EH (cell line): ENCODE measurements around the gene MYO1E.
"Not testable (repeated sequence)": the region's sequence is repeated elsewhere in the genome, so short reads cannot be mapped to it uniquely, and the experiment has no call there.

ENCODE experiments used
- DNase-seq: peaks from one replicate; pipeline ENCODE4 v3.0.0-alpha.2; 2015; ENCODE audit warnings: low read depth

MYO1E gene

GRCh38 chr15:59372352-59373211 lies at the start of gene MYO1E:
MYO1E (minus strand) TSS chr15:59372871; CDS start chr15:59372500, 371 bp downstream.
- peak; percentile 98 for DNase-seq

GRCh38 chr15:59420986-59421618 lies 48.4 kb upstream of the MYO1E start:
- DNase-seq, result peak; percentile 53

DNA sequence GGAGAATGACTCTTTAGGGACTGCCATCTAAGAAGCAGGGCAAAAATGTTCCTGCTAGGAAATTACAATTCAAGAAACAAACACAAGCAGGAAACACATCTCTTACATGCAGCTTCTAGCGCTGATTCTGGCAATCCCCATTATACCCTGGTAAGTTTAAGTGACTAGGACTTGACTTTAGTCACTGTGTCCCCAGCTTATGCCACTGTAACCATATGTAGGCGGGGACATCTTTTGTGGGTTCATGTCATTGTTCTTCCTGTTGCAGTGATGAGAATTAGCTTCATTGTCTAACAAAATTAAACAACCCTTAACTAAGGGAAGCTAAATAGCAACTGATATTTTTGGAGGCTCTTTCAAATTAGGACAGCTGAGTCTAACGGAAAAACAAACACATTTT lies 47.4 kb upstream of the MYO1E start:
- no peak for DNase-seq

DNA sequence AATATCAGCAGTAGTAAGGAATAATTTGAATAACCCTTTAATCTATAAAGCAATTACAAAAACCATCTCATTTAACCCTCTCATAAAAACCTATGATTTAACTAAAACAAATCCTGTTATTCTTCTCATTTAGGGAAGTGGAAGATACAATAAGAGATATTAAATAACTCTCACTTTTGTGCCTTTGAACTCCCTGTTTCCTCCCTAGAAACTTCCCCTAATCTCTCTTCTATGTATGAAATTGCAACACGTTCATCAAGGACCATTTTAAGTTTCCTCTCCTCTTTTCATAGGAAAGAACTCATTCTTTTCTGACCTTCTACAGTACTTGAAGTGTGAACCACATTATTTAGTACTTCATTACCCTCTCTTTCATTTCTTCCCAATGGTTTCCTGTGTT lies 46.5 kb upstream of the MYO1E start:
- DNase-seq, result no peak

DNA sequence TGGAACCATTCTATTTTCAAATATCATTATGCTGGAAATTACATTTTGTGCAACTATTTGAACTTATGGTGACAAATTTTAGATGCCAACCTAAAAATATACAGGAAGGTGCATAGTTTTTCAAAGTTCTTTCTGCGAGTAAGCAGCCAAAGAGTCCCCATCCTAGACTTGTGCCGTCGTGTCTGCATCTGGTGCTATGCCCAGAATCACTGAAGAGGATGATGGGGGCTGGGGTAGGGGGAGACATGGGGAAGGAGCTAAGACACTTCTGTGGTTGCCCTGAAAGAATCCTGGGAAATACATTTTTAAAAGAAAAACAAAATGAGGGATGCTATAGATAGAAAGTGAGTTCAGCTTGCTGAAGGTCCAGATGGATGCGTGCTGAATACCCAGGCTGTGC lies 44.1 kb upstream of the MYO1E start:
- no peak for DNase-seq

GRCh38 chr15:59413577-59413976 lies 40.9 kb upstream of the MYO1E start:
- DNase-seq, result no peak

DNA sequence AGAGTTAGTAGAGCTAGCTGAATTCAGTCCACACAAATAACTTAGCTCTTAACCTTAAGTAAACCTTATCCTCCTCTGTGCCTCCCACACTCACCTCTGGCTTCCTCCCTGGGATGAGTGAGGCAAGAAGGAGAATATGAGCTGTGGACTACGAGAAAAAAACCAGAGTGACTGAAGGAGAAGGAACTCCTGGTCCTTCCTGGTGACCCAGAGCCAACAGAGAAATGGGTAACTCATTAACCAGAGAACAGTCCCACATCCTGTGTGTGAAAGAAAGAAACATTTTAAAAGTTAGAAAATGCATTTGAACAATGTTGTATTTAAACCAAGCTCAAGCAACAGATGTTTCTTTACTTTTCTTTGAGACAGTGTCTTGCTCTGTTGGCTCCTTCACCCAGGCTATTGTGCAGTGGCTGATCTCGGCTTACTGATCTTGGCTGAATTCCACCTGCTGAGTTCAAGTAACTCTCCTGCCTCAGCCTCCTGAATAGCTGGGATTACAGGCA lies 37.8 kb upstream of the MYO1E start:
- peak; percentile 7 for DNase-seq

DNA sequence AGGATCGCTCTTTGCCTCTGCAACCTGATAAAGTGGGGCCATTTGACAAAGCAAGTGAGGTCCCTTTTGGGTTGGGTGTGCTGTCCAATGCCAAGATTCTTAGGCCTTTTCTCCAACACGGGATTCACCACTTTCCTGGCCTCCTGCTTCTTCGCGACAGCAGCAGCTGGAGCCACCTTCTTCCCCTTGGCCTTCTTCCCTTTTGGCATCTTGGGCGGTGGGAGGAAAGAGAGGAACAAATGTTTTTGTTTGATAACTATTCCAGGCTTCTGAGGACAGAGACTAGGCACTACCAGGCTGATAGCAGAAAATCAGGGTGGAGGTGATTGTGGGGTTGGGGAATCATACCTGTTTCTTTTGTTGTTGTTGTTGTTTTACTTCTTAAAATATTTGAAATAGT lies 35.3 kb upstream of the MYO1E start:
- DNase-seq, result no peak

- no peak for DNase-seq
Measured at GRCh38 chr15:59406446-59406845, 33.8 kb upstream of the MYO1E start.

DNA sequence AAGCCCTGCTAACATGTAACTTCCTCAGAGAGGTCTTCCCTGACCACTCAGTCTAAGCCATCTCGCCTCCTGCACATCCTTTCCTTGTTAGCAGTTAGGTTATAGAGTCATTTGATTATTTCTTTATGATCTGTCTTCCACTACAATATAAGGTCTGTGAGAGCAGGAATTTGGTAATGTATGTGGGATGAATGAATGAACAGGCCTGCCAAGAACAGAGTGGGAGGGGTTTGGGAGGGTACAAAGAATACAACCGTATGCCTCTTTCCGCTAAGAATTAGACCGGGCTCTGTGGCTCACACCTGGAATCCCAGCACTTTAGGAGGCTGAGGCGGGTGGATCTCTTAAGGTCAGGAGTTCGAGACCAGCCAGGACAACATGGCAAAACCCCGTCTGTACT lies 32.4 kb upstream of the MYO1E start:
- DNase-seq, result no peak

DNA sequence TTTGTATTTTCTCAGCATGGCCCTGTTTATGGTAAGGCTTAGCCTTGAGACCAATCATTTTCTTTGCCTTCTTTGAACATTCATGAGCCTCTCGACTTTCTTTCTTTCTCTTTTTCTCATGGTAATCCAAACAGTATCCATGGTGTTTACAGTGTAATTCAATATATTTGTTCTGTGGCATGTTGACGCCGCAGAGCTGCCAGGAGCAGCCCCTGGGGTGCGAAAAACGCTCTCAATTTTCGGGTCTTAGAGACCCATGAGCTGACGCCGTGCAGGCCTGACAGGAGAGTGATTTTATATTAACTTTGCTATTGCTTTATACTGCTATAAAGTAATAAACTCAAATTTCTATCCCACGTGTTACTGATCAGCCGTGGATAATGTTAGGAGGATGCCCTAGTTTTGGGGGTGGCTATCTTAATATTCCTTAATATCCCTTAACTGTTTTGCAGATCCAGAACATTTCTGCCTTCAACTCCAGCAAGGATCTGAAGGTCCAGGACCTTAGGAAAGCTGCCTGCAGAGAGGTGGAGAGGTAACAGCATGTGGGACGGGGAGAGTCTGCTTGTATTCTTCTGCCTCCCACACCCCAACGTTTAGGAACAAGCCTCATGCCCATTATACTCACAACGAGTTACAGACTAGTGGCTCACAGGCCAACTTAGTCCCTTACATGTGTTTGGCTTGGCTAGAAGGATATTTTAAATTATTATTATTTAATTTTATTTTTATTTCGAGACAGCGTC lies 29.3 kb upstream of the MYO1E start:
- DNase-seq, result no peak

DNA sequence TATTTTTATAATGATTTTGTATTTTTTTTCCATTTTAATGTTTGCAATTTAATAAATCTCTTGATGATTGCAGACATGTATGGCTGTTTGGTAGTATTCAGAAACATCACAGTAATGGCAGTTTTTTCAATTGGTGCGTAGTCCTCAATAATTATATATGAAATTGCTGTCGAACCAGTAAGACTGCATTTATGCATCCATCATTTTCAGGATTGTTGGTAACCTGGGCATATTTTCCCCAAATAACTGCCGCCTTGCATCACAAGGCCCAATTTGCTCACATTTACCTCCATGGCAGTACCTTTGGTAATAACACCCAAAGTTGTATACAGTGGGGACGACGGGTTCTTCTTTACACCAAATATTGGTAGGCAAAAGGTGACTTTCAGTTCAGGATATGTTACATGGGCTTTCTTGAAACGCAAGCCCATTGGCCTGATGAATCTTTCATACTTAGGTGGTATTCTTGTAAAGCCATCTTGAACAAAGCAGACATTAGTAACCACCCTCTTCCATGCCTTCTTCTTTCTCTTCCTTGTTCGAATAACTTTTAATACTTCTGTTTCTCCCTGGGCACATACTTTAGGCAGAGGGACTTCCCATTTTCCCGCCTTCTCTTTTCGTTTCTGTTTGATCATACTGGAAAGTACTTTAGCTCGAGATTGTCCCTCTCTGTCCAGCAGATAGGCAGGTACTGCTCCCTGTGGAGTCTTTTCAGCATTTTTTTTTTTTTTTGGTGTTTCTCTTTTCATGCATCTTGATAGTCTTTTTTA lies 28.6 kb upstream of the MYO1E start:
- DNase-seq, result not testable (repeated sequence)

DNA sequence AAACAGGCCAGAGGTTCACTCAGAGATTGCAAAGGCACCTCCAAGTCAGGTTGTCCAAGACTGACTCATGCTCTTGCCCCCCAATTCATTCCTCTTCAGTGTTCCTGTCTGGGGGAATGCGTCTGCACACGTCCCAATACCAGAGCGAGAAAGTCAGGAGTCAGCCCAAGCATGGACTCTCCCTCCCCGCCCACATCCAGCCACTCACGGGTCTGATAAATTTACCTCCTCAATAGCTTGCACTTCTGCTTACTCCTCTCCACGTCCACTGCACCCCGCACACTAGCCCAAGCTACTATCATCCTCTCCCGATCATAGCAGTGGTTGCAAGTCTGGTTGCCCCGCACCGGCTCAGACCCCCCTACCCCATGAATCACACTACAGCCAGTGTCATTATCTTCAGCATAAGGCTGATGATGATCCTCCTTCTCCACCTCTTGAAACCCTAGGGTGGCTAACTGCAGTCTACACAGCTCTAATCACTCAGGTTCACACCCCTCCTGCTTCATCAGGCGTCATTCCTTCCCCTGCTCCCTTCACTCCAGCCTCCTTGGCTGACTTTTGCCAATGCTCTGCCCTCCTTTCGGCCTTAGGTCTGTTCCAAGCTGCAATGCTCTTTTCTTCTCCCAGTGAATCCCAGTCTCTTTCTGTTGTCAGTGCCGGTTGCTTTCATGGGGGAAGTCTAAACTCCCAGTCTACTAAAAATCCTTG lies 27.6 kb upstream of the MYO1E start:
- no peak for DNase-seq

DNA sequence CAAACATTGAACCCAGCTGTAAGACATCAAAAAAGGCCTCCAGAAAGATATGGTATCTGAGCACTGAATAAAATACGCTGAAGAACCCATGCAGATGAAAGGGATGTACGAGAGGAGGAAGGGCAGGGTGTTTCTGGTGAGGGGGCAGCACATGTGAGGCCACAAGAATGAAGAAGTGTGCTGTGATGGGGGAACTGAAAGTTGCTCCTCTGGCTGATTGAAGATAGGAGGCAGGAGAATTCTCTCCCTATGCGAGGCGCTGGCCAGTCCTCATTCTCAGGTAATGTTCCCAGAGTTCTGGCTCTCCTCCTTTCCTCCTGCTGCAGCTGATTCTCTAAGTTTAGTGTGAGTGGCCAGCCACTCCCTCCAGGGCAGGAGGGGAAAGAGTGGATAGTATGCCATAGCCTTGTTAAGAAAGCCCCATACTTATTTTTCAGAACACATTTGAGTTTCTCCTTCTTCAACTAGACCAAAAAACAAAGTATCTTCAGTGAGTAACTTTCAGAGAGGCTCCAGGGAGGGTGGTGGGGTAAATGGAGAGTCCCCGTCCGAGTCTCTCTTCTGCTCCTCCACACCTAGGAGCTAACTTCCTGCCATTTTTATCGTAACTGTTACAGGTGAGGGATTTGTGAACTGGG lies 26.9 kb upstream of the MYO1E start:
- no peak for DNase-seq

DNA sequence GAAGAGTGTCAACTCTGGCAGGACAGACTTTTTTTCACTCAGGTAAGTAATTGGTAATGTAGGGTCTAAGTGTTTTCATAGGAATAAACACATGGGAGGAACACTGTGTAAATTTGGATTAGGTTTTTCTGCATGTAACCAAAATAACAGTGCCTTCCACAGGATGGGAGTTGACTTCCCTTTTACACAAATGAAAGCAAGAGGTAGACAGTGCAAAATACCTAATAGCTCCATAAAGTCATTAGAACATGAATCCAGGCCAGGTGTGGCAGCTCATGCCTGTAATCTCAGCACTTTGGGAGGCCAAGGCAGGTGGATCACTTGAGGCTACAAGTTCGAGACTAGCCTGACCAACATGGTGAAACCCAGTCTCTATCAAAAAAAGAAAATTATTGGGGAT lies 25.5 kb upstream of the MYO1E start:
- DNase-seq, result no peak

DNA sequence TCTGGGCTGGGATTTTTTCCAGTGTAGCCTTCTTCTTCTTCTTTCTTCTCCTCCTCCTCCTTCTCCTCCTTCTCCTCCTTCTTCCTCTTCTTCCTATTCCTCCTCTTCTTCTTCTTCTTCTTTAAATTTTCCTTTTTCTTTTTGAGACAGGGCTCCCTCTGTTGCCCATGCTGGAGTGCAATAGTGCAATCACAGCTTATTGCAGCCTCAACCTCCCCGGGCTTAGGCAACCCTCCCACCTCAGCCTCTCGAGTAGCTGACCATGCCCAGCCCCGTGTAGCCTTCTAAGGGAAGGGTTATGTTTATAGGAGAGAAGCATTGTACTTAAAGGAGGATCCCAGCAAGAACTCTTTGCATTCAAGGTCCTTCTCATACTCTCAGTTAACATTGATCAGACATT lies 24.0 kb upstream of the MYO1E start:
- DNase-seq, result no peak

GRCh38 chr15:59396211-59396610 lies 23.5 kb upstream of the MYO1E start:
- no peak for DNase-seq

- DNase-seq, result no peak
Measured at GRCh38 chr15:59394166-59394661, 21.5 kb upstream of the MYO1E start.

DNA sequence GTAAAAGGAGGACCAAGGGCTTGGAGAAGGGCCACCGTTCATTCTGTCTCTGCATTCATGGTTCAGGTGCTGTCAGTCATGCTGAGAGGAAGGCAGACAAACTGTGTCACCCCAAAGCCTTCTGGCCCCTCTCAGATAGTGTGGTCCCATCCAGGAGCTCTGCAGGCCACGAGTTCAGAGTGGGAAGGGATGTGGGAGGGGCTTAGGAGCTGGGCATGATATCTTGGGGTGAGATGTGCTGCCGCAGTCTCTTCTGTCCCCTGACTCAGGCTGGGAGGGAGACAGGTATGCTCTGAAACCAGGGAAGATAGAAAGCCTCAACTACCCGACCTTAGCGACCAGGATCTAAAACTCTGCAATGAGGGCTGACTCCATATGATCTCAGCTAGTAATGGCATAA lies 19.6 kb upstream of the MYO1E start:
- DNase-seq, result no peak

- DNase-seq, result peak; percentile 52
Measured at GRCh38 chr15:59388670-59389069, 16.0 kb upstream of the MYO1E start.
